OCI-LY1 (cell line): ENCODE results near the gene BRCA1.

Source experiments
- EZH2 ChIP-seq: fragments of 200-600 bp; sonication (generic), shearing (Covaris generic); IDR thresholded peaks from 2 replicates; pipeline ENCODE4 v1.8.0; 2017; ENCODE audit warnings: borderline replicate concordance, mixed run types, mild to moderate bottlenecking, antibody characterized with exemption, low read length, moderate library complexity, mixed read lengths
- TF ChIP-seq, protein P1 (sequence below): fragments of 200-600 bp; sonication (generic), shearing (Covaris generic); IDR thresholded peaks from 2 replicates; pipeline ENCODE4 v1.5.1; 2017; ENCODE audit warnings: mild to moderate bottlenecking, antibody characterized with exemption, low read length, moderate library complexity, mixed read lengths

DNA sequence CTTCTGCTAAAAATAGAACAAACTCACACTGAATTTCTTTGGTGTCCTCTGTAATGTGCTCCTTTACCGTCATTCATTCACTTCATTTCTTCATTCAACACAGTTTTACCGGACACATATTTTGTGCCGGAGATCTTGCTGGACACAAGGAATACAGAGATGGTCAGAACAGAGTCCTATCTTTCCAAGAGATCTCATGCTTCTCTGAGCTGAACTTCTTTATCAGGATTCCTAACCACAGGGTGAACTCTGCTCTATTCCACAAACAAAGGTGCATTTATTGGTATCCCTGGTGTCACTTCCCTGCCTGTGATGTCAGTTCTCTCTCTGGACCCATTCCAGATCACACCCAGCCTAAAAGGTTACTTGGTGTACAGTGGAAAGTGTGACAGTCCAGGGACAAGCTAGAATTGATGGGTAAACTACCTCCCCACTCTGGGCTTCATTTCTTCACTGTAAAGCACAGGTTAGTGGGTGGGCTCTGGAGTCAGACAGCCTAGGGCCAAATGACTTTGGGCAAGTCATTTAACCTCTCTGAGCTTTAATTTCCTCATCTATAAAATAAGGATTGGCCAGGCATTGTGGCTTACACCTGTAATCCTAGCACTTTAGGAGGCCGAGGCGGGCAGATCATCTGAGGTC is 114.4 kb downstream of the BRCA1 start:
- TF ChIP-seq, protein P1, sequence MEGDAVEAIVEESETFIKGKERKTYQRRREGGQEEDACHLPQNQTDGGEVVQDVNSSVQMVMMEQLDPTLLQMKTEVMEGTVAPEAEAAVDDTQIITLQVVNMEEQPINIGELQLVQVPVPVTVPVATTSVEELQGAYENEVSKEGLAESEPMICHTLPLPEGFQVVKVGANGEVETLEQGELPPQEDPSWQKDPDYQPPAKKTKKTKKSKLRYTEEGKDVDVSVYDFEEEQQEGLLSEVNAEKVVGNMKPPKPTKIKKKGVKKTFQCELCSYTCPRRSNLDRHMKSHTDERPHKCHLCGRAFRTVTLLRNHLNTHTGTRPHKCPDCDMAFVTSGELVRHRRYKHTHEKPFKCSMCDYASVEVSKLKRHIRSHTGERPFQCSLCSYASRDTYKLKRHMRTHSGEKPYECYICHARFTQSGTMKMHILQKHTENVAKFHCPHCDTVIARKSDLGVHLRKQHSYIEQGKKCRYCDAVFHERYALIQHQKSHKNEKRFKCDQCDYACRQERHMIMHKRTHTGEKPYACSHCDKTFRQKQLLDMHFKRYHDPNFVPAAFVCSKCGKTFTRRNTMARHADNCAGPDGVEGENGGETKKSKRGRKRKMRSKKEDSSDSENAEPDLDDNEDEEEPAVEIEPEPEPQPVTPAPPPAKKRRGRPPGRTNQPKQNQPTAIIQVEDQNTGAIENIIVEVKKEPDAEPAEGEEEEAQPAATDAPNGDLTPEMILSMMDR: no peak
- no peak for TF ChIP-seq EZH2
